ENCODE data around the gene NDFIP2.

NDFIP2 gene

GRCh38 chr13:79496188-79496587 is 15.2 kb downstream of the NDFIP2 start:
- no peak for DNase-seq (ENCODE audit: low spot score)

DNA sequence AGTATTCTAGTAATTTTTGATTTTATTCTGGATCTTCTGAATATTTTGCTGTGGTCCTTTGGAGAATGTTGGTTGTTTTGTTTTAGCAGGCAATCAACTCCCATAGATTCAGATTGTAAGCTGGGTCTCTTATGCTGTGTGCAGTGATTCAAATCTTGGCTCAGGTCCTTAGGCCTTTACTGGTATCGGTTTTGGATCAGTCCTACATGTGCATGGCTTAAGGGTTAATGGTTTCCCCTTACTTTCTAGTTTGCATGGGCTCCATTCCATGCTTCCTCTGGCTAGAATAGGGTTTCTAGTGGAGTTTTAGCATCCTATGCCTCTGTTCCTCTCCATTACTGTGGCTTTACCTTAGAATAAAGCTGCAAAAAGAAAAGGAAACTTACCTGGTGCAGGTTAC is 16.1 kb downstream of the NDFIP2 start:
- DNase-seq (ENCODE audit: low spot score), result no peak

- no peak for DNase-seq (ENCODE audit: low spot score)
Observed at GRCh38 chr13:79497852-79498251, 16.9 kb downstream of the NDFIP2 start.

- DNase-seq (ENCODE audit: low spot score), result no peak
Observed at GRCh38 chr13:79500829-79501228, 19.9 kb downstream of the NDFIP2 start.

DNA sequence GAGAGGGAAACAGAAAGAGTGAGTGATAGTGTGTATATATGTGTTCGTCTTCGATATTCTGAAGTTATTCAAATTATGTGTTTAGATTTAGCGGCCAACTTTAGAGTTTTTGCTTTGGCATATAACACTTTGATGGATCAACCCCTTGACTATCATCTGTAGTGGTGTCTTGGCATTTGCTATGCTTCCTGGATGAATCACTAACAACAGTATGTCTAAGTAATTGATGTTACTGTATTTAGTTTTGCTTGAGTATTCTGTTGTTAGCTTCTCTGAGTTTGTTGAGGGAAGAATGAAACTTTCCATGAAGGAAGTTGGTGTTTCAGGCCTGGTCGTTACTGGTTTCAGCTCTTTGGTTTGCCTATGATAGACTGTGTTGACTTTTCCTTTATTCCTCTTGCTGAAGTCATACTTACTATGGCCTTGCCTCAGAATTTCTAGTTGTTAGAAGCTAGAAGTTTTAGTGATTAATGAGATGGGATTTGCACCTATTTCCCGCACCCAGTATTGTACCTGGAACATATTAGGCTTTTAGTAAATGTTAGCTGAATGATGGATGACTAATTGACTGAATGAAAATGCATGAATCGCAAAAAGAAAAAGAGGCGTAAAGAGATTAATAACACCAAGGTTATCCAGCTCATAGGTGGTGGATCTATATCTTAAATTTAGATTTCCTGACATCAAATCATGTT is 20.7 kb downstream of the NDFIP2 start:
- DNase-seq (ENCODE audit: low spot score), result no peak

DNA sequence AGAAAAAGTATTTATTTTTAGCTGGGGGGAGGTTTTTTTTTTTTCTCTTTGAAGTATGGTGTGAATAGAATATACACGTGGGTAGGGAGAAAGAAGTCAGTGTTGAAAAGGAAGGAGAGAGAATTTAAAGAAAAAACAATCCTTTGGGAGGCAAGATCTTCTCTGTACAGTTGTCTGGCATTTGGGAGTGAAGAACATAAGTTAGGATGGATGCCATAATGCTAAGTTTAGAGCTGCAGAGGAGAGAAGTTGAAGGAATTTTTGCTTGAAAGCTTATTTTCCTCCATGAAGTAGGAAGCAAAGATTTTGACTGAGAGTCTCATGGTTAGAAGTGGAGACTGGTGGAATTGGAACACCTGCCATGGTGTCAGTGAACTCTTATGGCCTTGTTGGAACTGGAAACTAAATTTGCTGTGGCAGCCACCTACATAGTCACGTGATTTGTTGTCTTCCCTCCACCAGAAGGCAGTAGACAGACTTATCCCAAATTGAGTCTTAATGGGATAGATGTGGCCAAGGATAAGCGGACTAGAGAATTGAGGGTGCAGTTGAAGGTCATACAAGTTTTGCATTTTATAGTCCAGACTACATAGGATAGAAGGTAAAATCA is 22.0 kb downstream of the NDFIP2 start:
- DNase-seq (ENCODE audit: low spot score), result no peak

DNA sequence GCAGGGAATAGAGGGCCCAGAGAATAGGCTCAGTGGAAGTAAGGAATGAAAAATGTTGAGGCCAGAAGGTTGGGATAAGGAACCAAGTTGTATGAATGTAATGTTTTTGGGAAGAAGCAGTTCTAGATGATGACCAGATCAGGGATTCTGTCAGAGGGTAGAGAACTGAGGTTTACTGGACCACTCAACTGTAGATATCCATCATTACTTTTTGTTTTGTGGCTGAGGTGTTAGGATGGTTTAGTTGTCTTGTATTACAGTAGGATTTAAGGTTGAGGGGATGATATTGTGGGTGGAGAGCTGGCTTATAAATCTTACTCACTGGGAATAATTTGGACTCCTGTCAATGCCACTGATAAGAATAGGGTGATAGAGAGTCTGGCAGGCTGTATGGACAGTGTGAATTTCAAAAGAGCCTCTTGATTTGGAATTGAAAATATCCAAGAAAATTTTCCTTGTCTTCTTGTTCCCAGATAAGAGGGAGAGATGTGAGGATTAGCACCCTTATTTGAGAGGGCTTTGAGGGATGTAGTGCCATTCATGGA is 22.6 kb downstream of the NDFIP2 start:
- no peak for DNase-seq (ENCODE audit: low spot score)

DNA sequence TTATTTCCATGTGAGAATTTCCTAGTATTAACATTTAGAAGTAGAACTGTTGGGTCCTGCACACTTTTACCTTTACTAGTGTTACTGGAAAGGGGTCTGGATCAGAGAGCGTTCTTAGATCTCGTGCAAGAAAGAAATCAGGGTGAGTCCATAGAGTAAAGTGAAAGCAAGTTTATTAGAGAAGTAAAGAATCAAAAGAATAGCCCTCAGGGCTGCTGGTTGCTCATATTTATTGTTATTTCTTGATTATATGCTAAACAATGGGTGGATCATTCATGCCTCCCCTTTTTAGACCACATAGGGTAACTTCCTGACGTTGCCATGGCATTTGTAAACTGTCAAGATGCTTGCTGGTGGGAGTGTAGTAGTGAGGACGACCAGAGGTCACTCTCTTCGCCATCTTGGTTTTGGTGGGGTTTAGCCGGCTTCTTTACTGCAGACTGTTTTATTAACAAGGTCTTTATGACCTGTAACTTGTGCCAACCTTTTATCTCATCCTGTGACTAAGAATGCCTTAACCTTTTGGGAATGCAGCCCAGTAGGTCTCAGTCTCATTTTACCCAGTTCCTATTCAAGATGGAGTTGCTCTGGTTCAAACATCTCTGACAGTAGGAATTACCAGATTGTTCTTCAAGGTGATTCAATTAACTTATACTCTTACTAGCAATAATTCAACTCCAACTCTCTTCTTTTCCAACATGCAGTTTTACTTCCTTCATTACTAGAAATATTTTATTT is 27.4 kb downstream of the NDFIP2 start:
- DNase-seq (ENCODE audit: low spot score), result no peak

DNA sequence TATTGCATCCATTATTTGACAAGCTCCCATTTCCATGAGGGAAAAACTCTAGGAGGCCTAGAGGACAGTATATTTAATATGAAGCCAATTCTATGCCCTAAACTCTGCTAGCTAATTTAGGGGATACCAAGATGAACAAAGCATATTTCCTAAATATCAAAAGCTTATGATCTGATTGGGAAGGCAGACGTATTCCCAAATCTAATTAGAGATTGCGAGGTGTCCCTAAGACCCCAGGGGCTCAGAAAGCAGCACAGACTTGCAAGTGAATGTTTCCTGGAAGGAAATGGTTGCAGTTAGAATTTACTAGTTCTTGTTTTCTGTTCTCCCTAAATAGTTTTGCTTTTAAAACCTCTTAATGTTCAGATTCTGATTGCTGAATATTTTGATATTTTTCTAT is 30.7 kb downstream of the NDFIP2 start:
- DNase-seq (ENCODE audit: low spot score), result no peak

DNA sequence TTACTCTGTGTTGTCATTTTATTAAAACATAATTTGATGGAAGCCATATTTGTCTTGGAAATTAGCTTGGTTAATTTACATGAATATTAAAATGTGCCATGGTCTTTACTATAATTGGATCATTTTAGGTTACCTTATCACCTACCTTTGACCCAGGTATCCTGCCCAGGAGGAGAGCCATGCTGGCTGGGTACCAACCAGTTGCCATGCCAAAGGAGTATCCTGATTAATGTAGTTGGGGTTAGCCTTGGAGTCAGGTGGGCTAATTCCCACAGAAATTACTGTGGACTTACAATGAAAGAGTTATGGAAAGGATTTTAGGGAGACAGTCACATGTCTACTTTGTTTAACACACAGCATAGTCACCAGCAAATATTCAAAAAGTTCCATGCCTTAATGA is 32.0 kb downstream of the NDFIP2 start:
- no peak for DNase-seq (ENCODE audit: low spot score)

DNA sequence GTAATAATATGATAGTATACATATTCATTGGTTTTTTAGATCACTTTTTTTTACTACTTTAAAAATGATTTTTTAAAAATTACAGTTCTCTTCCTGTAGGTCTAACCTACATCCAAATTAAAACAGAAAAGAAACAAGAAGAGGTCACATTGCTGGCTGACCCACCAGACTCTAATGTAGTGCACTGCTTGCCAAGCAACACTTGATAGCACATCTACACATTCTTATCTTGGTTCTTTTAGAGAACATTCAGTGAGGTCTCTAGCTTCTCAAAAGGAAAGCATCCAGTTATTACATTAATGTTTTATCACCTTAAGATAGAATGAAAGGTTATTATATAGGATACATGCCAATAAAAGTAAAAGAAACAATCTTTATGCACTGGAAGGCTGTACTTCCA is 35.6 kb downstream of the NDFIP2 start:
- no peak for DNase-seq (ENCODE audit: low spot score)

DNA sequence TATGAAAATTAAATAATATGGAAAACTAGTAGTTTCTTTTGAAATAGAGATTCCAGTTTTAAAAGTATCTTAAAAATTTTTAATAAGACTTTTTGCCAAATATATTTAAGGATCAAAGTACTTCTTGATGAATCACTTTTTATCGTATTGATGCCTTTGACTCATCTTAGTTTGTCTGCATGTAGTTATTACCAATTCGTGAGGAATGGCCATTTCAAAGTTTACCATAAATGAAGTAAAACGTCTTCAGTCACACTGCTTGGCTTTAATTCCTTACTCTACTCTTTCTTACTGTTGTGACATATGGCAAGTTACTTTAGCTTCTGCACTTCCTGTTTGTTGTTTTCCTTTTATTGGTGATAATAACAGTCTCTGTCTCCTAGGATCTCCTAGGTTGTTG is 38.3 kb downstream of the NDFIP2 start:
- DNase-seq (ENCODE audit: low spot score), result no peak

- no peak for DNase-seq (ENCODE audit: low spot score)
Observed at GRCh38 chr13:79522583-79522982, 41.6 kb downstream of the NDFIP2 start.

- DNase-seq (ENCODE audit: low spot score), result no peak
Observed at GRCh38 chr13:79525064-79525857, 44.3 kb downstream of the NDFIP2 start.

- DNase-seq (ENCODE audit: low spot score), result no peak
Observed at GRCh38 chr13:79527698-79528097, 46.7 kb downstream of the NDFIP2 start.

DNA sequence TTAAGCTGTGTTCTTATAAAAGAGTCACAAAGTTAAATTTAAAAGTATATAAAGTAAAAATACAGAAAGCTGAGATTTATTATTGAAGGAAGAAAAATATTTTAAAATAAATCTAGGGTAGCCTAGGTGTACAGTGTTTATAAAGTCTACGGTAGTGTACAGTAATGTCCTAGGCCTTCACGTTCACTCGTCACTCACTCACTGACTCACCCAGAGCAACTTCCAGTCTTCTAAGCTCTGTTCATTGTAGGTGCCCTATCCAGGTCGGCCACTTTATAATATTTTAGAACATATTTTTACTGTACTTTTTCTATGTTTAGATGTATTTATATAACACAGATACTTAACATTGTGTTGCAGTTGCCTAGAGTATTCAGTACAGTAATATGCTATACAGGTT is 47.4 kb downstream of the NDFIP2 start:
- DNase-seq (ENCODE audit: low spot score), result no peak

GRCh38 chr13:79528759-79529191 is 47.8 kb downstream of the NDFIP2 start:
- no peak for DNase-seq (ENCODE audit: low spot score)

DNA sequence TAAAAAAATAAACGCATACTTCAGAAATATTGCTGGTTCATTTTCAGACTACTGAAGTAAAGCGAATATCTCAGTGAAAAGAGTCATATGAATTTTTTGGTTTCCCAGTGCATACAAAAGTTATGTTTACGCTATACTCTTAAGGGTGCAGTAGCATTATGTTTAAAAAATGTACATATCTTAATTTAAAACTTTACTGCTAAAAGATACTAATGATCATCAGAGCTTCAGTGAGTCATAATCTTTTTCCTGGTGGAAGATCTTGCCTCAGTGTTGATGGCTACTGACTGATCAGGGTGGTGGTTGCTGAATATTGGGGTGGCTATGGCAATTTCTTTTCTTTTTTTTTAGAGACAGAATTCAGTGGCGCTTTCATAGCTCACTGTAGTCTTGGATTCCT is 48.9 kb downstream of the NDFIP2 start:
- no peak for DNase-seq (ENCODE audit: low spot score)

DNA sequence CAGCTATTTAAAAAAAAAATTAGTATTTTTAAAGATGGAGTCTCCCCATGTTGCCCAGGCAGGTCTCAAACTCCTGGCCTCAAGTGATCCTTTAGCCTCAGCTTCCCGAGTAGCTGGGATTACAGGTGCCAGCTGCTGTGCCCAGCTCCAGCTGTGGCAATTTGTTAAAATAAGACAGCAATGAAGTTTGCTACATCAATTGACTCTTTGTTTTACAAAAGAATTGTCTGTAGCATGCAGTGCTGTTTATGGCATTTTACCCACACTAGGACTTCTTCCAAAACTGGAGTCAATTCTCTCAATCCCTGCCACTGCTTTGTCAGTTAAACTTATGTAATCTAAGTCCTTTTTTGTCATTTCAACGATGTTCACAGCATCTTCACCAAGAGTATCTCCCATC is 49.3 kb downstream of the NDFIP2 start:
- DNase-seq (ENCODE audit: low spot score), result no peak

DNA sequence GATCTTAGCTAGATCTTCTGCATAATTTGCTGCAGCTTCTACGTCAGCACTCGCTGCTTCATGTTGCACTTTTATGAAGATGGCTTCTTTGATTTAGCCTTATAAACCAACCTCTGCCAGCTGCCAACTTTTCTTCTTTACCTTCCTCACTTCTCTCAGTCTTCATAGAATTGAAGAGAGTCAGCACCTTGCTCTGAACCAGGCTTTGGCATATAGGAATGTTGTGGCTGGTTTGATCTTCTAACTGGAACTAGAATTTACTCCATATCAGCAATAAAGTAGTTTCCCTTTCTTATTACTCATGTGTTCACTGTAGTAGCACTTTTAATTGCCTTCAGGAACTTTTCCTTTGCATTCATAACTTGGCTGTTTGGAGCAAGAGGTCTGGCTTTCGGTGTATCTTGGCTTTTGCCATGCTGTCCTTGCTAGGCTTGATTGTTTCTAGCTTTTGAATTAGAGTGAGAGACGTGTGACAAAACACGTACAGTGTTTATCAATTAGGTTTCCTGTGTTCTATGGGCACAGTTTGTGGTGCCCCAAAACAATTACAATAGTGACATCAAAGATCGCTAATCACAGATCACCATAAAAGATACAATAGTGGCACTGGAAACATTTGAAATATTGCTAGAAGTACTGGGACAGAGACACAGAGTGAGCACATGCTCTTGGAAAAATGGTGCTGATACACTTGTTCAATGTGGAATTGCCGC is 50.7 kb downstream of the NDFIP2 start:
- DNase-seq (ENCODE audit: low spot score), result no peak

DNA sequence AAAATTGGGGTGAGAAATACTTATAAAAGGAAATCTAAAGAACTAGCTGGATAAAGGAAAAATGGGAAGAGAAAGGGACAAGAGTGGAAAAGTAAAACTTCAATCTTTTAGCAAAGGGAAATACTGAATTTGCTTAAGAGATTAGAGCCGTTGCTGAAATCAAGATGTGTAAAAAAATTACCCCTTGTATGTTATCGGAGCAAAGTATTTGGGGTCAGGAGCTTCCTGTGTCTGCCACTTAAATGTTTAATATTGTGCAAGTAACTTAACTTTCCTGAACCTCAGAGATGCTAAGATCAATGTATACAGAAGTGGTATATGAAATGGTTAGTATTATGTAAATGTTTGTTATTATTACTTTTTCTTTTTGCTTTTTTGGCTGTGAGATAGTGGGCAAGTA is 51.6 kb downstream of the NDFIP2 start:
- DNase-seq (ENCODE audit: low spot score), result no peak
